ENCODE measurements around the gene SLC39A7.

- TF ChIP-seq CTCF (IDR thresholded peaks at IDR 0.05) (no peak), EP300 (IDR thresholded peaks at IDR 0.05) (no peak), POLR2A (IDR thresholded peaks at IDR 0.05) (no peak)
These were observed 31.1 kb upstream of the SLC39A7 start for GRCh38 chr6:33169291-33170175.

Data from stomach (tissue), 4 donors.